Thyroid gland (tissue), 4 donors: ENCODE results near the gene SYNM.

Source experiments
- CTCF ChIP-seq, 6 experiments: fragments of 200-600 bp in 3 of 6; fragments of 450-650 bp in 3 of 6; sonication (generic) in 3 of 6; IDR thresholded peaks; one replicate each; pipeline ENCODE4 v1.5.1; 2016 to 2019; ENCODE audit warnings: antibody characterized with exemption in 6 of 6, mild to moderate bottlenecking in 2 of 6, inconsistent platforms in 1 of 6, moderate library complexity in 1 of 6
- POLR2A ChIP-seq, 2 donors: fragments of 450-650 bp; IDR thresholded peaks; one replicate each; pipeline ENCODE4 v1.6.1; 2017; ENCODE audit warnings: antibody characterized with exemption in 2 of 2, mild to moderate bottlenecking in 2 of 2, moderate library complexity in 1 of 2

- TF ChIP-seq POLR2A (IDR thresholded peaks at IDR 0.05), result no peak
- TF ChIP-seq CTCF (IDR thresholded peaks at IDR 0.05), result no peak
Observed at GRCh38 chr15:99181545-99181971, 76.7 kb downstream of the SYNM start.
